Measurements from ENCODE around the gene CDPF1. TPM values are rescaled to one million over a fixed set of nuclear protein-coding genes. Genes with fewer than 3 reads are reported as not detected.
A peak's percentile ranks its signal among the peaks of the same experiment; 100 is the strongest.

The CDPF1 gene
- total and polyA plus RNA-seq, 2 of the 13 experiments (the other 11 are each of a cell fraction or from before 2014, with no cell fraction given), result 5.2 to 8.1 TPM

DNA sequence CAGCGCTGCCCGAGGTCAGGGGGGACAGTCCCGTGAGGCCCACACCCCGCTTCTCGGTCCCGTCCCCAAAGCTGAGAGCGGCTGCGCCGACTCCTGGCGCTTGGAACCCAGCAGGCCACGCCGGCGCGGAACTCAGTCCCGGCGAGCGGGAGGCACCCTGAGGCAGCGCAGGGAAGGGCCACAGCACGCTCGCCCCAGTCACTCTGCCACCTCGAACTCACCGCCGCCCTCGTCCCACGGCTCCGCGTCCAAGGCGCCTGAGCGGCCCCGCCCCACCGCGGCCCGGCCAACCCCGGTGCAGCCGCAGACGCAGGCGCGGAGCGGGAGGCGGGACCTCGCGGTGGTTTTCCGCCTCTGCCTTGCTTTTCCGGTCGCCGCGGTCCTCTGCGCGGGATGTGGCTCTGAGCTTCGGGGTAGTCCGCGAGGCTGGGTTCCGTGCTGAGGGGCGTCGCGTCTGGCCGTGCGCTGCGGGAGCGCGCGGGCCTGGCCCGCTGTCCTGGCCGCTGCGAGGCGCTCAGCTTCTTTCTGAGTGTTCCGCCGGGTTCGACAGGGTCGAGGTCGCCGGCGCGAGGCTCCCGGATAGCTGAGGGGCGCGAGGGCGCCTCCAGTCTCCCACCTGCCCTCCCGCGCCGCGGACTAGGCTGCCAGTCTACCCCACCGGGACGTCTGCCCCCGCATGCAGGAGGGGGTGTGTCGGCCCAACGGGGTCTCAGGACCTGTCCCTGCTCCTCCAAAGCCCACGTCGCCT is at the start of gene CDPF1 (continued):
- TF ChIP-seq ZNF251 (CRISPR knock-in tag; IDR thresholded peaks at IDR 0.05) (no peak), KDM5B (CRISPR knock-in tag; IDR thresholded peaks at IDR 0.05; ENCODE audit: borderline replicate concordance) (peak; percentile 90), ZNF646 (CRISPR knock-in tag; IDR thresholded peaks at IDR 0.05) (no peak), SMARCE1 (IDR thresholded peaks at IDR 0.05; ENCODE audit: borderline replicate concordance) (no peak), THAP9 (CRISPR knock-in tag; IDR thresholded peaks at IDR 0.05; ENCODE audit: borderline replicate concordance) (peak; percentile 73), GPBP1L1 (CRISPR knock-in tag; IDR thresholded peaks at IDR 0.05) (no peak), ZNF768 (CRISPR knock-in tag; IDR thresholded peaks at IDR 0.05) (peak; percentile 56), FOXM1 (CRISPR knock-in tag; IDR thresholded peaks at IDR 0.05) (no peak), ATF1 (CRISPR knock-in tag; IDR thresholded peaks at IDR 0.05) (no peak), NR2C2 (CRISPR knock-in tag; IDR thresholded peaks at IDR 0.05; ENCODE audit: borderline replicate concordance) (peak; percentile 78), MED1 (CRISPR knock-in tag; IDR thresholded peaks at IDR 0.05) (peak; percentile 57; the same call in 1 of the 2 replicates), SUZ12 (IDR thresholded peaks at IDR 0.05; ENCODE audit: low read depth, low read length) (no peak), YEATS4 (CRISPR knock-in tag; IDR thresholded peaks at IDR 0.05; ENCODE audit: borderline replicate concordance) (peak; percentile 89), ZKSCAN8 (CRISPR knock-in tag; IDR thresholded peaks at IDR 0.05; ENCODE audit: borderline replicate concordance) (no peak; the same call in 1 of the 2 replicates)
- TF ChIP-seq, protein P1, sequence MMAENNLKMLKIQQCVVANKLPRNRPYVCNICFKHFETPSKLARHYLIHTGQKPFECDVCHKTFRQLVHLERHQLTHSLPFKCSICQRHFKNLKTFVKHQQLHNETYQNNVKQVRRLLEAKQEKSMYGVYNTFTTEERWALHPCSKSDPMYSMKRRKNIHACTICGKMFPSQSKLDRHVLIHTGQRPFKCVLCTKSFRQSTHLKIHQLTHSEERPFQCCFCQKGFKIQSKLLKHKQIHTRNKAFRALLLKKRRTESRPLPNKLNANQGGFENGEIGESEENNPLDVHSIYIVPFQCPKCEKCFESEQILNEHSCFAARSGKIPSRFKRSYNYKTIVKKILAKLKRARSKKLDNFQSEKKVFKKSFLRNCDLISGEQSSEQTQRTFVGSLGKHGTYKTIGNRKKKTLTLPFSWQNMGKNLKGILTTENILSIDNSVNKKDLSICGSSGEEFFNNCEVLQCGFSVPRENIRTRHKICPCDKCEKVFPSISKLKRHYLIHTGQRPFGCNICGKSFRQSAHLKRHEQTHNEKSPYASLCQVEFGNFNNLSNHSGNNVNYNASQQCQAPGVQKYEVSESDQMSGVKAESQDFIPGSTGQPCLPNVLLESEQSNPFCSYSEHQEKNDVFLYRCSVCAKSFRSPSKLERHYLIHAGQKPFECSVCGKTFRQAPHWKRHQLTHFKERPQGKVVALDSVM (CRISPR knock-in tag; IDR thresholded peaks at IDR 0.05), result 0 out of 2 replicates have a peak, but pooled peaks have one; percentile 13

Measured in HepG2 (cell line).